Activated CD4-positive, alpha-beta T cell treated with anti-CD3 and anti-CD28 coated beads for 1 hour (primary cell): ENCODE measurements around the gene PRR30.
A peak's percentile ranks its signal among the peaks of the same experiment; 100 is the strongest.
"Not testable (repeated sequence)": the region's sequence is repeated elsewhere in the genome, so short reads cannot be mapped to it uniquely, and the experiment has no call there.

Source experiments
- DNase-seq: peaks from one replicate; pipeline ENCODE4 v3.0.0-alpha.2; 2020

PRR30 gene

GRCh38 chr2:27127883-27128667 lies 11.1 kb downstream of the PRR30 start:
- no peak for DNase-seq

- DNase-seq = no peak
Observed at GRCh38 chr2:27126252-27126710, 12.9 kb downstream of the PRR30 start.

- no peak for DNase-seq
Observed at GRCh38 chr2:27125104-27125503, 14.1 kb downstream of the PRR30 start.

GRCh38 chr2:27123302-27124150 lies 15.7 kb downstream of the PRR30 start, which contains the start of gene ABHD1:
Gene ABHD1, plus strand, starts transcription at chr2:27123815. Its CDS starts 134 bp downstream, at chr2:27123949.
- DNase-seq = peak; percentile 39

GRCh38 chr2:27122791-27123190 lies 16.4 kb downstream of the PRR30 start:
- DNase-seq = no peak

- no peak for DNase-seq
Observed at GRCh38 chr2:27121906-27122305, 17.3 kb downstream of the PRR30 start.

- not testable (repeated sequence) for DNase-seq
Observed at GRCh38 chr2:27119330-27119670, 19.9 kb downstream of the PRR30 start.

- no peak for DNase-seq
Observed at GRCh38 chr2:27118525-27119329, 20.5 kb downstream of the PRR30 start, which contains the start of gene CGREF1. Gene CGREF1, minus strand, starts transcription at chr2:27119128. Its CDS starts 14,762 bp downstream, at chr2:27104366.

GRCh38 chr2:27117995-27118524 lies 21.1 kb downstream of the PRR30 start:
- no peak for DNase-seq

- no peak for DNase-seq
Observed at GRCh38 chr2:27115519-27115918, 23.7 kb downstream of the PRR30 start.

GRCh38 chr2:27111392-27112078 lies 27.7 kb downstream of the PRR30 start:
- not testable (repeated sequence) for DNase-seq

- not testable (repeated sequence) for DNase-seq
Observed at GRCh38 chr2:27110603-27111352, 28.4 kb downstream of the PRR30 start.

GRCh38 chr2:27109083-27109482 lies 30.1 kb downstream of the PRR30 start:
- no peak for DNase-seq

- DNase-seq = no peak
Observed at GRCh38 chr2:27108221-27108620, 31.0 kb downstream of the PRR30 start.

GRCh38 chr2:27105981-27106380 lies 33.2 kb downstream of the PRR30 start:
- no peak for DNase-seq

GRCh38 chr2:27102329-27102728 lies 36.9 kb downstream of the PRR30 start:
- no peak for DNase-seq

GRCh38 chr2:27100036-27100435 lies 39.2 kb downstream of the PRR30 start:
- DNase-seq = no peak

GRCh38 chr2:27099334-27099955 lies 39.8 kb downstream of the PRR30 start:
- DNase-seq = no peak

- DNase-seq = no peak
Observed at GRCh38 chr2:27097341-27097740, 41.9 kb downstream of the PRR30 start.

- no peak for DNase-seq
Observed at GRCh38 chr2:27096748-27097297, 42.4 kb downstream of the PRR30 start.
